ENCODE results near the gene ANKRD40CL. TPM values are rescaled to one million over a fixed set of nuclear protein-coding genes. Genes with fewer than 3 reads are reported as not detected.
A peak's percentile ranks its signal among the peaks of the same experiment; 100 is the strongest.

Gene ANKRD40CL
- total and polyA plus RNA-seq, 5 donors from 2014 or later, result not detected

- no peak overlapping the region for H3K27ac ChIP-seq (ENCODE audit: insufficient read depth, low read length, poor library complexity, severe bottlenecking)
- no peaks in the 10 kb centered on the region for H3K9me3 ChIP-seq (ENCODE audit: control insufficient read depth in 2 of 2, low read length in 2 of 2)
- H3K27ac Mint-ChIP-seq, result no peak overlapping the region
- no peak for DNase-seq
- H3K4me3 Mint-ChIP-seq, result no peak overlapping the region
- no peaks in the 10 kb centered on the region for H3K36me3 ChIP-seq (ENCODE audit: control insufficient read depth, insufficient read depth, low read length)
- H3K4me1 Mint-ChIP-seq, result peaks cover 5 to 27% (median 16%) of the 10 kb centered on the region in 4 donors
- H3K9me3 Mint-ChIP-seq, result peaks cover 0 to 1% (median 0%) of the 10 kb centered on the region in 7 donors
- H3K27me3 Mint-ChIP-seq, result peaks cover 18% of the 10 kb centered on the region
- H3K4me1 ChIP-seq (ENCODE audit: control insufficient read depth, insufficient read depth, low read length, poor library complexity, severe bottlenecking), result peaks cover 21% of the 10 kb centered on the region
- H3K27me3 ChIP-seq (ENCODE audit: control insufficient read depth, insufficient read depth, low read length), result no peaks in the 10 kb centered on the region
- no peak overlapping the region for H3K4me3 ChIP-seq (ENCODE audit: low read depth, low read length)
- H3K36me3 Mint-ChIP-seq, result no peaks in the 10 kb centered on the region
- ATAC-seq (ENCODE audit: low read depth in 2 of 2), result no peak
Observed at GRCh38 chr17:50778471-50778870, 11.2 kb upstream of the ANKRD40CL start.

GRCh38 chr17:50775926-50776325 is 8.6 kb upstream of the ANKRD40CL start:
- Mint-ChIP-seq H3K9me3 (peaks cover 0 to 1% (median 0%) of the 10 kb centered on the region in 7 donors), H3K36me3 (no peaks in the 10 kb centered on the region), H3K27me3 (peaks cover 7% of the 10 kb centered on the region), H3K4me1 (peaks cover 5 to 17% (median 10%) of the 10 kb centered on the region in 4 donors), H3K4me3 (no peak overlapping the region), H3K27ac (no peak overlapping the region)
- no peak overlapping the region for H3K27ac ChIP-seq (ENCODE audit: insufficient read depth, low read length, poor library complexity, severe bottlenecking)
- no peaks in the 10 kb centered on the region for H3K36me3 ChIP-seq (ENCODE audit: control insufficient read depth, insufficient read depth, low read length)
- DNase-seq, result no peak
- H3K27me3 ChIP-seq (ENCODE audit: control insufficient read depth, insufficient read depth, low read length), result no peaks in the 10 kb centered on the region
- H3K4me1 ChIP-seq (ENCODE audit: control insufficient read depth, insufficient read depth, low read length, poor library complexity, severe bottlenecking), result peaks cover 12% of the 10 kb centered on the region
- no peaks in the 10 kb centered on the region for H3K9me3 ChIP-seq (ENCODE audit: control insufficient read depth in 2 of 2, low read length in 2 of 2)
- ATAC-seq (ENCODE audit: low read depth in 2 of 2), result no peak
- no peak overlapping the region for H3K4me3 ChIP-seq (ENCODE audit: low read depth, low read length)

- H3K4me1 Mint-ChIP-seq, result peaks cover 1 to 6% (median 3%) of the 10 kb centered on the region in 4 donors
- Histone ChIP-seq H3K27me3 (ENCODE audit: control insufficient read depth, insufficient read depth, low read length) (no peaks in the 10 kb centered on the region), H3K36me3 (ENCODE audit: control insufficient read depth, insufficient read depth, low read length) (no peaks in the 10 kb centered on the region), H3K27ac (ENCODE audit: insufficient read depth, low read length, poor library complexity, severe bottlenecking) (no peak overlapping the region), H3K9me3 (ENCODE audit: control insufficient read depth in 2 of 2, low read length in 2 of 2) (no peaks in the 10 kb centered on the region), H3K4me3 (ENCODE audit: low read depth, low read length) (no peak overlapping the region), H3K4me1 (ENCODE audit: control insufficient read depth, insufficient read depth, low read length, poor library complexity, severe bottlenecking) (no peaks in the 10 kb centered on the region)
- H3K36me3 Mint-ChIP-seq, result no peaks in the 10 kb centered on the region
- H3K27ac Mint-ChIP-seq, result no peak overlapping the region
- H3K4me3 Mint-ChIP-seq, result no peak overlapping the region
- DNase-seq (no peak), ATAC-seq (ENCODE audit: low read depth in 2 of 2) (no peak)
- peaks cover 0 to under 1% (median 0%) of the 10 kb centered on the region in 7 donors for H3K9me3 Mint-ChIP-seq
- peaks cover 7% of the 10 kb centered on the region for H3K27me3 Mint-ChIP-seq
Observed at GRCh38 chr17:50774225-50774803, 7.0 kb upstream of the ANKRD40CL start.

- Histone ChIP-seq H3K27ac (ENCODE audit: insufficient read depth, low read length, poor library complexity, severe bottlenecking) (no peak overlapping the region), H3K36me3 (ENCODE audit: control insufficient read depth, insufficient read depth, low read length) (no peaks in the 10 kb centered on the region), H3K4me3 (ENCODE audit: low read depth, low read length) (no peak overlapping the region), H3K4me1 (ENCODE audit: control insufficient read depth, insufficient read depth, low read length, poor library complexity, severe bottlenecking) (no peaks in the 10 kb centered on the region), H3K9me3 (ENCODE audit: control insufficient read depth in 2 of 2, low read length in 2 of 2) (no peaks in the 10 kb centered on the region), H3K27me3 (ENCODE audit: control insufficient read depth, insufficient read depth, low read length) (no peaks in the 10 kb centered on the region)
- H3K4me3 Mint-ChIP-seq, result no peak overlapping the region
- peaks cover 7% of the 10 kb centered on the region for H3K27me3 Mint-ChIP-seq
- H3K36me3 Mint-ChIP-seq, result no peaks in the 10 kb centered on the region
- H3K27ac Mint-ChIP-seq, result peak overlapping the region in 1 of 3 donors; percentile 7
- DNase-seq, result no peak
- peaks cover 0 to 3% (median 0%) of the 10 kb centered on the region in 4 donors for H3K4me1 Mint-ChIP-seq
- no peak for ATAC-seq (ENCODE audit: low read depth in 2 of 2)
- peaks cover 0 to 2% (median 0%) of the 10 kb centered on the region in 7 donors for H3K9me3 Mint-ChIP-seq
Observed at GRCh38 chr17:50771991-50772785, 4.9 kb upstream of the ANKRD40CL start.

- Histone ChIP-seq H3K27ac (ENCODE audit: insufficient read depth, low read length, poor library complexity, severe bottlenecking) (no peak overlapping the region), H3K4me1 (ENCODE audit: control insufficient read depth, insufficient read depth, low read length, poor library complexity, severe bottlenecking) (no peaks in the 10 kb centered on the region), H3K36me3 (ENCODE audit: control insufficient read depth, insufficient read depth, low read length) (no peaks in the 10 kb centered on the region), H3K9me3 (ENCODE audit: control insufficient read depth in 2 of 2, low read length in 2 of 2) (no peaks in the 10 kb centered on the region), H3K4me3 (ENCODE audit: low read depth, low read length) (no peak overlapping the region), H3K27me3 (ENCODE audit: control insufficient read depth, insufficient read depth, low read length) (peaks cover 2% of the 10 kb centered on the region)
- H3K4me3 Mint-ChIP-seq, result no peak overlapping the region
- no peak overlapping the region for H3K27ac Mint-ChIP-seq
- H3K36me3 Mint-ChIP-seq, result no peaks in the 10 kb centered on the region
- ATAC-seq (ENCODE audit: low read depth in 2 of 2) (no peak), DNase-seq (no peak)
- peaks cover 0 to 2% (median 0%) of the 10 kb centered on the region in 7 donors for H3K9me3 Mint-ChIP-seq
- H3K27me3 Mint-ChIP-seq, result peaks cover 7% of the 10 kb centered on the region
- peaks cover 0 to 3% (median 0%) of the 10 kb centered on the region in 4 donors for H3K4me1 Mint-ChIP-seq
Observed at GRCh38 chr17:50770346-50770745, 3.0 kb upstream of the ANKRD40CL start.

GRCh38 chr17:50769884-50770283 is 2.6 kb upstream of the ANKRD40CL start:
- DNase-seq (no peak), ATAC-seq (ENCODE audit: low read depth in 2 of 2) (no peak)
- Mint-ChIP-seq H3K4me1 (peaks cover 0 to 3% (median under 1%) of the 10 kb centered on the region in 4 donors), H3K27me3 (peaks cover 11% of the 10 kb centered on the region), H3K36me3 (no peaks in the 10 kb centered on the region), H3K9me3 (peaks cover 0 to 2% (median 0%) of the 10 kb centered on the region in 7 donors), H3K27ac (no peak overlapping the region), H3K4me3 (no peak overlapping the region)
- Histone ChIP-seq H3K27ac (ENCODE audit: insufficient read depth, low read length, poor library complexity, severe bottlenecking) (no peak overlapping the region), H3K4me1 (ENCODE audit: control insufficient read depth, insufficient read depth, low read length, poor library complexity, severe bottlenecking) (no peaks in the 10 kb centered on the region), H3K27me3 (ENCODE audit: control insufficient read depth, insufficient read depth, low read length) (peaks cover 2% of the 10 kb centered on the region), H3K4me3 (ENCODE audit: low read depth, low read length) (no peak overlapping the region), H3K36me3 (ENCODE audit: control insufficient read depth, insufficient read depth, low read length) (no peaks in the 10 kb centered on the region), H3K9me3 (ENCODE audit: control insufficient read depth in 2 of 2, low read length in 2 of 2) (no peaks in the 10 kb centered on the region)

GRCh38 chr17:50768346-50768761 is 1.0 kb upstream of the ANKRD40CL start:
- Mint-ChIP-seq H3K4me1 (peaks cover 2 to 10% (median 4%) of the 10 kb centered on the region in 4 donors), H3K27ac (no peak overlapping the region), H3K4me3 (no peak overlapping the region), H3K27me3 (peaks cover 20% of the 10 kb centered on the region), H3K36me3 (no peaks in the 10 kb centered on the region), H3K9me3 (peaks cover 0 to 2% (median 0%) of the 10 kb centered on the region in 7 donors)
- Histone ChIP-seq H3K36me3 (ENCODE audit: control insufficient read depth, insufficient read depth, low read length) (no peaks in the 10 kb centered on the region), H3K4me1 (ENCODE audit: control insufficient read depth, insufficient read depth, low read length, poor library complexity, severe bottlenecking) (no peaks in the 10 kb centered on the region), H3K4me3 (ENCODE audit: low read depth, low read length) (no peak overlapping the region), H3K27ac (ENCODE audit: insufficient read depth, low read length, poor library complexity, severe bottlenecking) (no peak overlapping the region), H3K27me3 (ENCODE audit: control insufficient read depth, insufficient read depth, low read length) (peaks cover 10% of the 10 kb centered on the region), H3K9me3 (ENCODE audit: control insufficient read depth in 2 of 2, low read length in 2 of 2) (no peaks in the 10 kb centered on the region)
- no peak for DNase-seq
- no peak for ATAC-seq (ENCODE audit: low read depth in 2 of 2)
